Smooth muscle cell of the brain vasculature (primary cell): ENCODE results near the gene CIDEB.

Source experiments
- DNase-seq: peaks from one replicate; pipeline ENCODE4 v3.0.0-alpha.2; 2012; ENCODE audit warnings: low read depth, low spot score

The CIDEB gene

DNA sequence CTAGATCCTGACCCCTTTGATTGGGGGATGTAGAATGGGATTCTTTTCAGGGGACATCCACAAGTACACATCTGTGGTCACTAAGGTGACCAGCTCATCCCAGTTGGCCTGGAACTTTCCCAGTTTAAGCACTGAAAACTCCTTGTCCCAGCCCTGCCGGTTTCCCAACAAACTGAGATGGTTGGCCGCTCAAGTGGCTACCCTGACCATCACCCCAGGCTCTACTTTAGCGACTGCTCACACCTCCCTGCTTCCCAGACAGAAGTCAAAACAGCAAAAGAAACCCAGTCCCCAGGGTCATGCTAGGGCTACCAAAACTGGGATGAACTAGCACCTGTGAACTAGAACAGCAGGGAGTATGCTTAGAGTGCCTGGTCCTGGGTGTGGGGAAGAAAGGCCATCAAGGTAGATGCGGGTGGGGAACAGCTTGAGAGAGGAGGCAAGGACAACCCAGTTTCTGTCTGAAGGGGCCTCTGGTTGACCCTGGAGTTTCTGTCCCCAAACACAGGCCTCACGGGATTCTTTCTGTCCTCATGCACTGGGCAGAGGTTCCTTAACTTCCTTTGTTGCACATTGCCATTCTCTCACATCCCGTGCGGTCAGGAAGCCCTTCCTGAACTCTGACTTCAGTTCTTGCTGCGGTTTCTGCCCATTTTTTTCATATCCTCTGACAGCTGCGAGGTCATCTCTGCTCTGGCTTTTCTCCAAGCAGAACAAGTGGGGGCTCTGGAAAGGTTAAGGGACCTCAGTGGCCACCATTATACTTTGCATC lies 5.1 kb upstream of the CIDEB start:
- no peak for DNase-seq

GRCh38 chr14:24311837-24312615 lies 4.2 kb upstream of the CIDEB start:
- DNase-seq = no peak

- peak; percentile 13 for DNase-seq
These were observed 3.1 kb upstream of the CIDEB start, which contains the start of gene LTB4R for GRCh38 chr14:24310646-24311604. TSS of gene LTB4R (plus strand) at chr14:24311502. CDS start at chr14:24315652, 4,150 bp downstream.

DNA sequence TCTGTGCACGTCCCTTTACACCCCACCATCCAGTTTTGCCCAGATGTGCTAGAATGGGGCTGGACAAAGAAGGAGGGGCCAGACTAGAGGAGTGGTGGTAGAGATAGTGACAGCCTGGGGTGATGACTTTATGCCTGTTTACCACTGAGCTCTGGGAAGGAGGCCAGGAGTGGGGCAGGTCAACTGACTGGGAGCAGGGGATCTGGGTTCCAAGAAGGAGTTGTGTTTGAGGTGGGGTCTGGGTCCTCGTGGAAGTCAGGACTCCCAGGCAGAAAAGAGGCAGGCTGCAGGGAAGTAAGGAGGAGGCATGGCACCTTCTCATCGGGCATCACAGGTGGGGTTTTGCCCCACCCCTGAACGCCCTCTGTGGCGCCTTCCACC lies 2.5 kb upstream of the CIDEB start:
- DNase-seq = no peak

GRCh38 chr14:24309538-24310264 lies 1.9 kb upstream of the CIDEB start, which contains the start of gene LTB4R2:
TSS of gene LTB4R2 (plus strand) at chr14:24310140. CDS start at chr14:24310665, 525 bp downstream.
- DNase-seq = no peak

- DNase-seq = no peak
These were observed 756 bp upstream of the CIDEB start for GRCh38 chr14:24308342-24309124.

- DNase-seq = no peak
These were observed 612 bp downstream of the CIDEB start for GRCh38 chr14:24307156-24307574.

- no peak for DNase-seq
These were observed 3.8 kb downstream of the CIDEB start for GRCh38 chr14:24304019-24304387.

- no peak for DNase-seq
These were observed 7.3 kb downstream of the CIDEB start for GRCh38 chr14:24300326-24300980.

GRCh38 chr14:24299255-24300191 lies 8.3 kb downstream of the CIDEB start, which contains the start of the genes DHRS1 and NOP9:
TSS of gene DHRS1 (minus strand) at chr14:24299780. CDS start at chr14:24299106, 674 bp downstream.
TSS of gene NOP9 (plus strand) at chr14:24299850. CDS start at chr14:24299955, 105 bp downstream.
- peak; percentile 62 for DNase-seq

DNA sequence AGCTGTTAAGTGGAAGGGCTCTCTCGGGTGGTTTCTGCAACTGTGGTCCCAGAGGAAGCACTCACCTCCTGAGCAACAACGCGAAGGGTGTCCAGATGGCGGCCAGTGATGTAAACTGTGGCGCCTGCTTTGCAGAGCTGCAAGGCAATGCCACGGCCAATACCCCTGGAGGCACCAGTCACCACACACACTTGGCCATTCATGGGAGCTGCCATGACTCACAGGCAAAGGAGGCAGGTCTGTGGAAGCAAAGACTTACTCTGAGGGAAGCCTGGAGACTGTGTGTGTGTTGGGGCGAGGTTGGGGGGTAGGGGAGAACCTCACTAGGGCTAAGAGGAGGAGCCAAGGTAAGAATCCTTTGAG lies 8.9 kb downstream of the CIDEB start:
- no peak for DNase-seq

- no peak for DNase-seq
These were observed 10.4 kb downstream of the CIDEB start for GRCh38 chr14:24297190-24297964.

DNA sequence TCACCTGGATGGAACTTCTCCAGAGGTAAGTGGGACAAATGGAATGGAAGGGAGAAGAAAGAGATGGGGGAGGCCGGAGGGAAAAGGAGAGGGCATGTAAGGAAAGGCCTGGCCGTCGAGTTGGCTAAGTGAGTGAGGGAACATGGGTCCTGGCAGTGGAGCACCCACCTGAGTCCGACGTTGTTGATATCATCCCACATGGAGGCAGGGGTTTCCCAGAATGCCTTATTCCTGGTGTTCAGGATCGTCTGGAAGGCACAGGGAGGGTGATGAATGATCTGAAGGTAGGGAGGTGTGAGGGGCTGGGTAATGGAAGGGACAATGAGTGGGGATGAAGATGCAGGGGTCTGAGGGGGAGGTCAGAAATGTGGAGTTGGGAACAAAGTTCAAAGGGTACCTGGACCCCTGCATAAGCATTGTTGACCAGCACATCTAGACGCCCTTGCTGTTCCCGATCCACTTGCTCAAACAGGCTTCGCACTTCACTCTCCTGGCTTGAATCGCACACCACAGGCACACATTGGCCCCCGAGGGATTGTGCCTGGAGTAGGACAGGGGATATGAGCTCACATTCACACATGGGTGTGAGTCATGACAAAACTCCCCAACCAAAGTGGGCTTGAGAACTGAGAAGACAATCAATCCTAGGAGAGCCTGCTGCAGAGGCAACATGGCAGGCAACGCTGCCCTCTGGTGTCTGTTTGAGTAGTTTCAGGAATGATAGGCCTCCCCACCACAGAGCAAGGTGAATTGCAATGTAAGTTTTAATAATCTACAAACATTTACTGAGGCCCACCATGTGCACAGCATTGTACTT lies 11.2 kb downstream of the CIDEB start:
- peak; percentile 61 for DNase-seq

GRCh38 chr14:24293525-24293924 lies 14.3 kb downstream of the CIDEB start:
- no peak for DNase-seq

GRCh38 chr14:24292118-24292807 lies 15.5 kb downstream of the CIDEB start:
- no peak for DNase-seq
